Activated CD8-positive, alpha-beta T cell treated with anti-CD3 and anti-CD28 coated beads, Interleukin-2, amount 10 ng/mL, durations not matched to agents 7 days and 5 days (primary cell): ENCODE data around the gene DISP2. TPM values are rescaled to one million over a fixed set of nuclear protein-coding genes. Genes with fewer than 3 reads are reported as not detected.

ENCODE experiments used
- ATAC-seq: fragments of 150-1000 bp; cut with Tn5 transposase; one replicate; pipeline ENCODE4 v1.10.0; 2021; ENCODE audit warnings: moderate library complexity
- CTCF ChIA-PET: fragments of 350-600 bp; sonication (Branson Sonifier 250); formaldehyde crosslinking; loops from one replicate; lab custom pipeline; 2021; ENCODE audit warnings: antibody characterized with exemption; lab: Charles Lee
- POLR2A ChIA-PET: fragments of 350-600 bp; sonication (Branson Sonifier 250); formaldehyde crosslinking; loops from one replicate; lab custom pipeline; 2021; ENCODE audit warnings: antibody characterized with exemption; lab: Charles Lee
- DNase-seq: peaks from one replicate; pipeline ENCODE4 v3.0.0-alpha.2; 2020
- H3K27ac Mint-ChIP-seq: one replicate; pipeline ENCODE4 v1.8.0; 2021; ENCODE audit warnings: mild to moderate bottlenecking, mixed read lengths
- H3K27me3 Mint-ChIP-seq: one replicate; pipeline ENCODE4 v1.8.0; 2021; ENCODE audit warnings: low read depth, mixed read lengths
- H3K36me3 Mint-ChIP-seq: one replicate; pipeline ENCODE4 v1.8.0; 2021; ENCODE audit warnings: low read depth, mixed read lengths
- H3K4me1 Mint-ChIP-seq: one replicate; pipeline ENCODE4 v1.8.0; 2021; ENCODE audit warnings: low read depth, mixed read lengths
- H3K4me3 Mint-ChIP-seq: one replicate; pipeline ENCODE4 v1.8.0; 2021; ENCODE audit warnings: mild to moderate bottlenecking, mixed read lengths
- H3K9me3 Mint-ChIP-seq: one replicate; pipeline ENCODE4 v1.8.0; 2022; ENCODE audit warnings: mixed read lengths; ENCODE audit not compliant: insufficient read depth
- total RNA-seq, 2 experiments: library from RNA; stranded (reverse); gene quantifications; one replicate each; pipeline ENCODE4 v1.2.3, GENCODE V29; 2021

The DISP2 gene
- total RNA-seq, 2 experiments from 2014 or later = 0.82 to 2.6 TPM

GRCh38 chr15:40316931-40317330 is 41.1 kb upstream of the DISP2 start:
- ATAC-seq = no peak
- DNase-seq = no peak
- no peaks in the 10 kb centered on the region for H3K36me3 Mint-ChIP-seq
- H3K9me3 Mint-ChIP-seq = no peaks in the 10 kb centered on the region
- ChIA-PET POLR2A (interaction anchor here (1.2 kb wide), 1 partner anchor 9 kb away, joined by 3 read pairs; the partner anchor contains the start of gene PLCB2), CTCF (interaction anchor here (1.5 to 21.9 kb wide), 4 partner anchors 7 to 41 kb away, joined by 5 to 559 read pairs (median 242); partner anchors contain the start of genes CCDC9B and PLCB2)
- no peak overlapping the region for H3K4me3 Mint-ChIP-seq
- H3K27ac Mint-ChIP-seq = no peak overlapping the region
- H3K4me1 Mint-ChIP-seq = peaks cover 17% of the 10 kb centered on the region
- peaks cover 50% of the 10 kb centered on the region for H3K27me3 Mint-ChIP-seq

- ChIA-PET CTCF (interaction anchor here (1.5 to 21.9 kb wide), 4 partner anchors 7 to 41 kb away, joined by 5 to 559 read pairs (median 242); partner anchors contain the start of genes CCDC9B and PLCB2), POLR2A (interaction anchor here (1.2 kb wide), 1 partner anchor 10 kb away, joined by 3 read pairs; the partner anchor contains the start of gene PLCB2)
Observed at GRCh38 chr15:40317580-40317979, 40.4 kb upstream of the DISP2 start.

DNA sequence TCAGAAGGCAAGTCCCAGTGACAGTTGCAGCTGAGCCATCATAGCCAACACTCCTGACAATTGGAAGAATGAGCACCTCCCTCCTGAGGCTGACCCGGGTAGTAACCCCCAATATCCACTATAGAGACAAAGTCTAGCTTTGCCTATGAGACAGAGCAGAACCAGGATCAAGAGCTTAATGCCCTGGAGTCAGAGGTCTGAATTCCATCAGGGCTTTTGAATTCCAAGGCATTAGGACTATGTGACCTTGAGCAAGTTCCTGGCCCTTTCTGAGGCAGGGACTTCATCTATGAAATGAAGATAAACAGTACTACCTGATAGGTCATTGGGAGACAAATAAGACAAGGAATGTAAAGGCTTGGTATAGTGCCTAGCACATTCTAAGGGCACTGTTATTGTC is 37.6 kb upstream of the DISP2 start:
- Mint-ChIP-seq H3K27me3 (peaks cover 29% of the 10 kb centered on the region), H3K4me3 (no peak overlapping the region), H3K27ac (no peak overlapping the region), H3K4me1 (peaks cover 29% of the 10 kb centered on the region), H3K36me3 (peaks cover 4% of the 10 kb centered on the region), H3K9me3 (no peaks in the 10 kb centered on the region)
- ATAC-seq = no peak
- CTCF ChIA-PET = interaction anchor here (1.0 to 21.9 kb wide), 13 partner anchors 9 to 281 kb away, joined by 3 to 559 read pairs (median 6); partner anchors contain the start of genes CCDC9B, IVD, PLCB2 and SRP14
- POLR2A ChIA-PET = interaction anchor here (1.8 kb wide), 1 partner anchor 13 kb away, joined by 8 read pairs; the partner anchor contains the start of gene PLCB2
- DNase-seq = no peak

More at GRCh38 chr15:40317580-40317979, 40.4 kb upstream of the DISP2 start:
- H3K36me3 Mint-ChIP-seq = no peaks in the 10 kb centered on the region
- peaks cover 45% of the 10 kb centered on the region for H3K27me3 Mint-ChIP-seq
- H3K4me3 Mint-ChIP-seq = no peak overlapping the region
- ATAC-seq (no peak), DNase-seq (no peak)
- peaks cover 23% of the 10 kb centered on the region for H3K4me1 Mint-ChIP-seq
- H3K9me3 Mint-ChIP-seq = no peaks in the 10 kb centered on the region
- H3K27ac Mint-ChIP-seq = no peak overlapping the region

- POLR2A ChIA-PET = interaction anchor here (1.8 kb wide), 1 partner anchor 13 kb away, joined by 8 read pairs; the partner anchor contains the start of gene PLCB2
- ATAC-seq (peak; percentile 17), DNase-seq (peak; percentile 75)
- Mint-ChIP-seq H3K9me3 (no peaks in the 10 kb centered on the region), H3K27ac (no peak overlapping the region), H3K27me3 (peaks cover 25% of the 10 kb centered on the region), H3K4me3 (no peak overlapping the region), H3K4me1 (peaks cover 30% of the 10 kb centered on the region), H3K36me3 (peaks cover 4% of the 10 kb centered on the region)
- CTCF ChIA-PET = interaction anchor here (0.7 to 21.9 kb wide), 16 partner anchors 8 to 274 kb away, joined by 3 to 559 read pairs (median 4); partner anchors contain the start of genes CCDC9B, IVD and PLCB2
Observed at GRCh38 chr15:40320931-40321371, 37.1 kb upstream of the DISP2 start.

DNA sequence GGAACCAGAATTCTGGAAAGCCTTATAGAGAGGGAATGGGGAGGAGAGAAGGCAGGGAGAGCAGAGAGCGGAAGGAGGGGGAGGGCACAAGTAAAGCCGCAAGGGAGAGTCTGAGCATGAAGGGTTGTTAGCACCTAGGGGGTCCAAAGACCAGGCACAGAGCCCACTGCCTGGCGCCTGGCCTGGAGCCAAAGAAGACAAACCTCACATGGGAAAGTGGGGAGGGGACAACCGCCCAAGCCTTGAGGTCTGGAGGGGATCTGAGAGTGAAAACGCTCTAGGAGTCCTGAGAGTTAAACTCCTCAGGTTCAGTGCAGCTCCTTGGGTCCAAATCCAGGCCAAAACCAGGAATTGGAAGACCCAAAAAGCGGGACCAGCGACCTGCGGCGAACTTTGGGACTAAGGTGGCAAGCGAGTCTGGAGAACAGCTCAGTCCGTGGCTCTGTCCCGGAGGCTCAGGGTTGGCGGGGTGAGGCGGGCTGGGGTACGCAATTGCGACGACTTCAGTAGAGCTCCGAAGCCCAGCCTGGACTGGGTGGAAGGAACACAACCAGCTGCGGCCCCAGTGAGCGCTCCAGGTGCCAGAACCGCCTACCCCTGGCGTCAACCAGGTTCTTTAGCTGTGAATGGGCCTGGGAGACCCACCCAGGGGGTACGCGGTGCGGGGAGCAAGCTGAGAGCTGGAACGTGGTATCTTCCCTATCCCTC is 35.3 kb upstream of the DISP2 start:
- ChIA-PET CTCF (interaction anchor here (1.0 to 21.9 kb wide), 21 partner anchors 9 to 535 kb away, joined by 3 to 559 read pairs (median 4); partner anchors contain the start of genes ANKRD63, CCDC9B and PLCB2), POLR2A (interaction anchor here (0.6 to 2.0 kb wide), 4 partner anchors 9 to 68 kb away, joined by 3 to 17 read pairs (median 3); partner anchors contain the start of gene PLCB2)
- Mint-ChIP-seq H3K4me3 (peak overlapping the region; percentile 73), H3K4me1 (peaks cover 31% of the 10 kb centered on the region), H3K36me3 (peaks cover 7% of the 10 kb centered on the region), H3K27ac (no peak overlapping the region), H3K27me3 (peaks cover 12% of the 10 kb centered on the region), H3K9me3 (no peaks in the 10 kb centered on the region)
- ATAC-seq = no peak
- DNase-seq = no peak

DNA sequence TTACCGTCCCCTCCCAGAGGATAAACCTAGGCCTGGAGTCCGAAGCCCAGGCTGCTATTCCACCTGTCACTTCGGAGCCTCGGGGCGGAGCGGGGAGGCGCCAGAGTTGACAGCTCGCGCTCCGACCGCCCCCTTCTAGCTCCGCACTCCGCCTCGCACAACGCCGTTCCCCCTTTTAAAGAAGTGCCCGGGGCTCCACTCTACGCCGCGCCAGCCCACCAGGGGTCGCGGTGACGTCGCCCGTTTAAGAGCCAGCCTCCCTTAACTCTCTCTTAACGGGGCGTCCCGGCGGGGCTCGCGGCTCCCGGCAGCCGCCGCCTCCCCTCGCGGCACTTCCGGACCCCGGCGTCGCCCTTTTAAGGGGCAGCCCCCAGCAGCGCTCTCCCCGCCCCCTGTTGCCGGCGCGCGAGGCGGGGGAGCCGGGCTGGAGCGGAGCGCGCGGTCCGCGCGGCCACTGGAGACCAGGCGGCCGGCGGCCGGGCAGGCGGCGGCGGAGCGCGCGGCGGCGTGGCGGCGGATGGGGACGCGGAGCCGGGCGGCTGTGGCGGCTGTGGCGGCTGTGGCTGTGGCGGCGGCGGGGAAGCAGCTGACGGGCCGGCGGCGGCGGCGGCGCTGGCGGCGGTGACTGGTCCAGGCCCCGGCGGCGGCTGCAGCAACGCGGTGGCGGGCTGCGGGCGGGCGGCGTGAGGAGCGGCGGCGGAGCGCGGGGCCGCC is 34.6 kb upstream of the DISP2 start, which contains the start of gene INAFM2:
TSS of gene INAFM2 (plus strand) at position 454 of the 714 bp plus-strand sequence. CDS start 364 bp downstream, outside the sequence.
- ATAC-seq (peak; percentile 91), DNase-seq (peak; percentile 95)
- H3K27ac Mint-ChIP-seq = no peak within 1 kb of the TSS
- H3K36me3 Mint-ChIP-seq = peaks cover 7% of the 10 kb centered on the region
- CTCF ChIA-PET = interaction anchor here (1.0 to 21.9 kb wide), 20 partner anchors 9 to 535 kb away, joined by 3 to 559 read pairs (median 4); partner anchors contain the start of genes ANKRD63, CCDC9B and PLCB2
- no peaks in the 10 kb centered on the region for H3K9me3 Mint-ChIP-seq
- peak within 1 kb of the TSS; percentile 73 for H3K4me3 Mint-ChIP-seq
- H3K27me3 Mint-ChIP-seq = peaks cover 8% of the 10 kb centered on the region
- H3K4me1 Mint-ChIP-seq = peaks cover 31% of the 10 kb centered on the region
- POLR2A ChIA-PET = interaction anchor here (0.6 to 2.0 kb wide), 4 partner anchors 9 to 69 kb away, joined by 3 to 17 read pairs (median 3); partner anchors contain the start of gene PLCB2

- H3K27ac Mint-ChIP-seq = no peak overlapping the region
- H3K27me3 Mint-ChIP-seq = peaks cover 8% of the 10 kb centered on the region
- H3K36me3 Mint-ChIP-seq = peaks cover 7% of the 10 kb centered on the region
- peak; percentile 46 for DNase-seq
- no peaks in the 10 kb centered on the region for H3K9me3 Mint-ChIP-seq
- peak overlapping the region; percentile 62 for H3K4me3 Mint-ChIP-seq
- ChIA-PET POLR2A (interaction anchor here (2.0 kb wide), 1 partner anchor 16 kb away, joined by 17 read pairs; the partner anchor contains the start of gene PLCB2), CTCF (interaction anchor here (0.7 to 17.8 kb wide), 12 partner anchors 8 to 51 kb away, joined by 3 to 326 read pairs (median 14); partner anchors contain the start of genes CCDC9B, DISP2 and PLCB2)
- ATAC-seq = peak; percentile 7
- peaks cover 37% of the 10 kb centered on the region for H3K4me1 Mint-ChIP-seq
Observed at GRCh38 chr15:40323953-40324937, 33.8 kb upstream of the DISP2 start.

GRCh38 chr15:40325188-40325587 is 32.8 kb upstream of the DISP2 start:
- POLR2A ChIA-PET = interaction anchor here (1.7 kb wide), 1 partner anchor 12 kb away, joined by 5 read pairs; no protein-coding TSS in a partner anchor
- DNase-seq = no peak
- CTCF ChIA-PET = interaction anchor here (0.7 to 6.5 kb wide), 11 partner anchors 9 to 84 kb away, joined by 3 to 129 read pairs (median 9); partner anchors contain the start of genes CCDC9B, DISP2 and PLCB2

GRCh38 chr15:40325700-40326099 is 32.3 kb upstream of the DISP2 start:
- ATAC-seq (no peak), DNase-seq (no peak)
- ChIA-PET CTCF (interaction anchor here (0.8 to 6.5 kb wide), 10 partner anchors 9 to 286 kb away, joined by 3 to 129 read pairs (median 9); partner anchors contain the start of genes CCDC9B and PLCB2), POLR2A (interaction anchor here (1.7 kb wide), 1 partner anchor 12 kb away, joined by 5 read pairs; no protein-coding TSS in a partner anchor)
- peaks cover 7% of the 10 kb centered on the region for H3K36me3 Mint-ChIP-seq
- H3K4me3 Mint-ChIP-seq = no peak overlapping the region
- peaks cover 37% of the 10 kb centered on the region for H3K4me1 Mint-ChIP-seq
- no peak overlapping the region for H3K27ac Mint-ChIP-seq
- no peaks in the 10 kb centered on the region for H3K9me3 Mint-ChIP-seq
- H3K27me3 Mint-ChIP-seq = peaks cover 3% of the 10 kb centered on the region

More at GRCh38 chr15:40325188-40325587, 32.8 kb upstream of the DISP2 start:
- H3K36me3 Mint-ChIP-seq = peaks cover 7% of the 10 kb centered on the region
- H3K27ac Mint-ChIP-seq = no peak overlapping the region
- peaks cover 37% of the 10 kb centered on the region for H3K4me1 Mint-ChIP-seq
- no peaks in the 10 kb centered on the region for H3K9me3 Mint-ChIP-seq
- peak overlapping the region; percentile 62 for H3K4me3 Mint-ChIP-seq
- peaks cover 5% of the 10 kb centered on the region for H3K27me3 Mint-ChIP-seq
- no peak for ATAC-seq
